MM.1S (cell line): ENCODE measurements around the gene CDH20.

Experiments
- DNase-seq: peaks from one replicate; pipeline ENCODE4 v3.0.0-alpha.2; 2015
- H2AFZ ChIP-seq: fragments of 300-600 bp; sonication (generic); 2 replicates; pipeline ENCODE4 v1.6.0; 2016; ENCODE audit warnings: antibody characterized with exemption, low read length
- H3F3A ChIP-seq: fragments of 300-600 bp; sonication (generic); 2 replicates; pipeline ENCODE4 v1.6.1; 2016; ENCODE audit warnings: mild to moderate bottlenecking, antibody characterized with exemption, low read length, moderate library complexity, mixed read lengths; ENCODE audit not compliant: insufficient read depth
- H3K27ac ChIP-seq: fragments of 300-600 bp; sonication (generic); 2 replicates; pipeline ENCODE4 v1.5.1; 2016; ENCODE audit warnings: mild to moderate bottlenecking, low read length
- H3K27me3 ChIP-seq: fragments of 300-600 bp; sonication (generic); replicated peaks from 2 replicates; pipeline ENCODE4 v1.6.0; 2016; ENCODE audit warnings: low read length; ENCODE audit not compliant: insufficient read depth
- H3K36me3 ChIP-seq: fragments of 300-600 bp; sonication (generic); replicated peaks from 2 replicates; pipeline ENCODE4 v1.6.1; 2016; ENCODE audit warnings: mild to moderate bottlenecking, low read length, mixed read lengths; ENCODE audit not compliant: insufficient read depth
- H3K4me1 ChIP-seq: fragments of 300-600 bp; sonication (generic); 2 replicates; pipeline ENCODE4 v1.6.1; 2016; ENCODE audit warnings: low read length, mixed read lengths
- H3K4me2 ChIP-seq: fragments of 300-600 bp; sonication (generic); 2 replicates; pipeline ENCODE4 v1.6.0; 2016; ENCODE audit warnings: low read depth, low read length
- H3K4me3 ChIP-seq: fragments of 300-600 bp; sonication (generic); 2 replicates; pipeline ENCODE4 v1.5.1; 2016; ENCODE audit warnings: low read length, mixed read lengths
- H3K79me2 ChIP-seq: fragments of 300-600 bp; sonication (generic); 2 replicates; pipeline ENCODE4 v1.6.1; 2016; ENCODE audit warnings: mixed run types, low read length, mixed read lengths
- H3K9ac ChIP-seq: fragments of 300-600 bp; sonication (generic); 2 replicates; pipeline ENCODE4 v1.6.1; 2016; ENCODE audit warnings: low read length, mixed read lengths
- H3K9me2 ChIP-seq: fragments of 300-600 bp; sonication (generic); replicated peaks from 2 replicates; pipeline ENCODE4 v1.6.1; 2016; ENCODE audit warnings: mild to moderate bottlenecking, low read length, mixed read lengths; ENCODE audit not compliant: insufficient read depth
- H3K9me3 ChIP-seq: fragments of 300-600 bp; sonication (generic); replicated peaks from 2 replicates; pipeline ENCODE4 v1.6.1; 2016; ENCODE audit warnings: mild to moderate bottlenecking, low read length, mixed read lengths; ENCODE audit not compliant: insufficient read depth
- H4K20me1 ChIP-seq: fragments of 300-600 bp; sonication (generic); 2 replicates; pipeline ENCODE4 v1.6.1; 2016; ENCODE audit warnings: mild to moderate bottlenecking, low read length, moderate library complexity, mixed read lengths; ENCODE audit not compliant: insufficient read depth
- CTCF ChIP-seq: fragments of 300-600 bp; sonication (generic); IDR thresholded peaks from 2 replicates; pipeline ENCODE4 v1.5.1; 2016; ENCODE audit warnings: antibody characterized with exemption, low read length, mixed read lengths
- EZH2 ChIP-seq: fragments of 300-600 bp; sonication (generic); optimal IDR thresholded peaks from 2 replicates; pipeline ENCODE3; 2017; ENCODE audit warnings: low read depth, mild to moderate bottlenecking, antibody characterized with exemption, low read length, mixed read lengths
- EZH2phosphoT487 ChIP-seq: fragments of 300-600 bp; sonication (generic); IDR thresholded peaks from 2 replicates; pipeline ENCODE4 v1.6.1; 2018; ENCODE audit warnings: antibody characterized with exemption, low read length

CDH20 gene

GRCh38 chr18:61541673-61542072, 208.4 kb downstream of the CDH20 start:
- no peak for DNase-seq
- H3K4me3 ChIP-seq, result no peak overlapping the region
- H4K20me1 ChIP-seq, result no peaks in the 10 kb centered on the region
- H3K79me2 ChIP-seq, result no peaks in the 10 kb centered on the region
- TF ChIP-seq EZH2phosphoT487, result no peak
- no peaks in the 10 kb centered on the region for H3K27me3 ChIP-seq
- no peaks in the 10 kb centered on the region for H3K4me1 ChIP-seq
- no peak overlapping the region for H2AFZ ChIP-seq
- no peak overlapping the region for H3K27ac ChIP-seq
- no peak overlapping the region for H3K9ac ChIP-seq
- no peaks in the 10 kb centered on the region for H3K9me2 ChIP-seq
- H3F3A ChIP-seq, result no peaks in the 10 kb centered on the region
- H3K36me3 ChIP-seq, result no peaks in the 10 kb centered on the region
- H3K9me3 ChIP-seq, result no peaks in the 10 kb centered on the region
- H3K4me2 ChIP-seq, result no peak overlapping the region

GRCh38 chr18:61542596-61542995, 209.4 kb downstream of the CDH20 start:
- no peak overlapping the region for H3K27ac ChIP-seq
- no peaks in the 10 kb centered on the region for H3K9me3 ChIP-seq
- no peaks in the 10 kb centered on the region for H3K9me2 ChIP-seq
- no peak overlapping the region for H2AFZ ChIP-seq
- no peaks in the 10 kb centered on the region for H3K79me2 ChIP-seq
- no peaks in the 10 kb centered on the region for H3K4me1 ChIP-seq
- no peaks in the 10 kb centered on the region for H3F3A ChIP-seq
- no peak overlapping the region for H3K4me3 ChIP-seq
- no peak for TF ChIP-seq EZH2phosphoT487
- TF ChIP-seq CTCF, result no peak
- TF ChIP-seq EZH2, result no peak
- H3K27me3 ChIP-seq, result no peaks in the 10 kb centered on the region
- H3K9ac ChIP-seq, result no peak overlapping the region
- no peaks in the 10 kb centered on the region for H4K20me1 ChIP-seq
- no peak for DNase-seq
- no peaks in the 10 kb centered on the region for H3K36me3 ChIP-seq
- H3K4me2 ChIP-seq, result no peak overlapping the region

GRCh38 chr18:61543518-61543917, 210.3 kb downstream of the CDH20 start:
- TF ChIP-seq CTCF, result no peak
- TF ChIP-seq EZH2phosphoT487, result no peak
- TF ChIP-seq EZH2, result no peak
- Histone ChIP-seq H3K9me2 (no peaks in the 10 kb centered on the region), H3K4me3 (no peak overlapping the region), H4K20me1 (no peaks in the 10 kb centered on the region), H3K36me3 (no peaks in the 10 kb centered on the region), H3K79me2 (no peaks in the 10 kb centered on the region), H2AFZ (no peak overlapping the region), H3K27me3 (no peaks in the 10 kb centered on the region), H3K4me2 (no peak overlapping the region), H3K27ac (no peak overlapping the region), H3K4me1 (no peaks in the 10 kb centered on the region), H3K9me3 (no peaks in the 10 kb centered on the region), H3K9ac (no peak overlapping the region), H3F3A (no peaks in the 10 kb centered on the region)
- no peak for DNase-seq

- Histone ChIP-seq H3K4me2 (no peak overlapping the region), H3K9me3 (no peaks in the 10 kb centered on the region)
Observed at GRCh38 chr18:61544178-61544577, 210.9 kb downstream of the CDH20 start.

More at GRCh38 chr18:61544178-61544577, 210.9 kb downstream of the CDH20 start:
- H3K79me2 ChIP-seq, result no peaks in the 10 kb centered on the region
- no peaks in the 10 kb centered on the region for H3K4me1 ChIP-seq
- H3K4me3 ChIP-seq, result no peak overlapping the region
- no peaks in the 10 kb centered on the region for H3F3A ChIP-seq
- no peak for DNase-seq
- no peaks in the 10 kb centered on the region for H3K36me3 ChIP-seq
- H2AFZ ChIP-seq, result no peak overlapping the region
- H3K9me2 ChIP-seq, result no peaks in the 10 kb centered on the region
- no peak overlapping the region for H3K27ac ChIP-seq
- H4K20me1 ChIP-seq, result no peaks in the 10 kb centered on the region
- no peak overlapping the region for H3K9ac ChIP-seq
- no peak for TF ChIP-seq EZH2
- no peak for TF ChIP-seq EZH2phosphoT487
- no peak for TF ChIP-seq CTCF
- no peaks in the 10 kb centered on the region for H3K27me3 ChIP-seq
